ENCODE measurements around the gene SHISA7.

The SHISA7 gene

DNA sequence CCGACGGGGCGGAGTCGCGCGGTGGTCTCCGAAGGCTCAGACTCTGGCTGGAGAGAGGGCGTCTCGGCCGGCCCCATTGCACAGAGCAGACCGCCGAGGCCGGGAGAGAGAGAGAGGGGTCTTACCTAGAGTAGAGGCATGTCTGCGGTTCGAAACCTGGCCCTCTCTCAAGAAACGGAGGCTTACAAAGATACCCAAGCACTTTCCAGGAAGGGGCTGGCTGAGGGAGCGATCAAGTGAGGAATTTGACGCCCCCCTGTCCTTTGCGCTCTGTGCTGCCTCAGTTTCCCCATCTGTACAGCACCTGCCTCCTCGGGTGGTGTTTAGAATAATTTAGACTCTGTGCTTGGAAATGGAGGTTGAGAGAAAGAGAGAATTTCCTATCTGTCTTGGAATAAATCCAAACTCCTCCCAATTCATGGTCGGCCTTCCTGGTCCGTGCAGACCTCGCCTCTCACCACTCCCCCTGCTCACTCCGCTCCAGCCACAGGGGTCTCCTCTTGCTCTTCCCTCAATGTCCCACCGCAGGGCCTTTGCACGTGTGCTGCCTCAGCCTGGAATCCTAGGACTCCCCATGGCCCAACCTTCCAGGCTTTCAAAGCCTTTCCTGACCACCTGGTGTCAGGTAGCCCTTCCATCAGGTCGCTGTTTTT lies 19.0 kb upstream of the SHISA7 start:
- Mint-ChIP-seq H3K27me3 (peaks cover 15% of the 10 kb centered on the region), H3K4me3 (peak overlapping the region; percentile 90), H3K36me3 (ENCODE audit: low read depth) (peaks cover 14% of the 10 kb centered on the region), H3K9me3 (no peaks in the 10 kb centered on the region), H3K27ac (peak overlapping the region; percentile 92), H3K4me1 (ENCODE audit: low read depth) (peaks cover 34% of the 10 kb centered on the region)
- intact Hi-C loops (cut with micrococcal nuclease), result loop anchor here (1.0 kb wide), 1 partner anchor 14 kb away; the partner anchor contains the start of gene ZNF628

DNA sequence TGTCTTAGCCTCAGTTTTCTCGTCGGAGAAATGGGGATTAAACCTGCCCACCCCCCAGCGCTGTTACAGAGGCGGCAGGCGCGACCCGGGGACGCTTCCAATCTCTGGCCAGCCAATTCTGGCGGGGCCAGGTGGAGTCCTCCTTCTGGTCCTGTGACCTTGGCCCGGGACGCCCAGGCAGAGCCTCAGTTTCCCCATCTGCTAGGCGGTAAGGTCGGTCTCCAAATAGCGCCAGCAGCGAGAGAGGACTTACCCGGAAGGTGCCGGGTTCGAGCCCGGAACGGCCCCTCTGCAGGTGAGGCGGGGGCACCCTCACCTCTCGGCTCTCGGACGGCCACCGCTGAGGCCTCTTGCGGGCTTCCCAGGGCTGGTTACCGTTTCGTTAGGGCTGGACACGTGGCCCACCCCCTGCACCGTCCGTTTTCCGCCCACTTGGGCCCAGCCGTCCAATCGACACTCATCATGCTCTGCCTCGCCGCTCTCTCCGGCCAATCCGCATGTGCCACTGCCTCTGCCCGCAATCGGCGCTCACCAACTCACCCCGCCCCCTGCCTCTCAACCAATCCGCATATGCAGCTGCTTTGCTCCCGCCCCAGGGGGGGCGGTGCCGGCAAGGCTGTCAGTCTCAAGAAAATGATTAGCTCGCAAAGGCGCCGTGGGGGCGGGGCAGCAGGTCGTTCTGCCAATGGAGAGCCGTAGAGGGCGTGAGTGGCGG lies 18.3 kb upstream of the SHISA7 start, which contains the start of gene ISOC2:
Gene ISOC2 (minus strand): TSS at position 384 of the 715 bp plus-strand sequence. CDS start 5,156 bp downstream, outside the sequence.
- peak within 1 kb of the TSS; percentile 90 for H3K4me3 Mint-ChIP-seq
- H3K9me3 Mint-ChIP-seq, result no peaks in the 10 kb centered on the region
- peaks cover 14% of the 10 kb centered on the region for H3K27me3 Mint-ChIP-seq
- intact Hi-C loops (cut with micrococcal nuclease), result no loop called here
- H3K27ac Mint-ChIP-seq, result peak within 1 kb of the TSS; percentile 92
- H3K4me1 Mint-ChIP-seq (ENCODE audit: low read depth), result peaks cover 34% of the 10 kb centered on the region
- peaks cover 20% of the 10 kb centered on the region for H3K36me3 Mint-ChIP-seq (ENCODE audit: low read depth)

DNA sequence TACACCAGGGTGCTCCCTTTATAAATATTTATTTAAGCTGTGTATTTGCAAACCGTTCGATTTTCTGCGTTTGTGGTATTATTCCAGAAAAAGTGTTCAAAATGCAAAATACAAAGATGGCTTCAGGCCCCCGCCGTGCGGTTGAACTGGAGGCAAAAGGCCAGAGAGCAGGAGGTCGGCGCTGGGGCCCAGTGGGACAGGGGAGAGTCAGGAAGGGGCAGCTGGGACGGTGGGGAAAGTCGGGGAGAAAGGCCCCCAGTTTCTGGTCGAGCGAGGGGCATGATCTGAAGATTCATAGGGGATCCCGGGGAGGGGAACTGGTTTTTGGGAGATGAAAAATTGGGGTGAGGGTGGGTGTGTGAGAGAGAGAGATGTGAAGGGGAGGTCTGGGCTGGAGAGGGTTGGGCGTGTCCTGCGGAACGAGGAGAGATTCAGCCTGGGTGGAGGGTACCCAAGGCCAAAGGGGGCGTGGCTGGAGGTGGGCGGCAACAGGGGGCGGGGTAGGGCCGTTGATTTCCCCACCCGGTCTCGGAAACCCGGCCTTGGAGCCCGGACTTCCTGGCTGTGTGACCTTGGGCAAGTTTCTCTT lies 17.7 kb upstream of the SHISA7 start:
- Mint-ChIP-seq H3K36me3 (ENCODE audit: low read depth) (peaks cover 27% of the 10 kb centered on the region), H3K27me3 (peaks cover 9% of the 10 kb centered on the region), H3K9me3 (no peaks in the 10 kb centered on the region), H3K27ac (peak overlapping the region; percentile 92), H3K4me1 (ENCODE audit: low read depth) (peaks cover 39% of the 10 kb centered on the region), H3K4me3 (peak overlapping the region; percentile 90)
- intact Hi-C loops (cut with micrococcal nuclease), result no loop called here

DNA sequence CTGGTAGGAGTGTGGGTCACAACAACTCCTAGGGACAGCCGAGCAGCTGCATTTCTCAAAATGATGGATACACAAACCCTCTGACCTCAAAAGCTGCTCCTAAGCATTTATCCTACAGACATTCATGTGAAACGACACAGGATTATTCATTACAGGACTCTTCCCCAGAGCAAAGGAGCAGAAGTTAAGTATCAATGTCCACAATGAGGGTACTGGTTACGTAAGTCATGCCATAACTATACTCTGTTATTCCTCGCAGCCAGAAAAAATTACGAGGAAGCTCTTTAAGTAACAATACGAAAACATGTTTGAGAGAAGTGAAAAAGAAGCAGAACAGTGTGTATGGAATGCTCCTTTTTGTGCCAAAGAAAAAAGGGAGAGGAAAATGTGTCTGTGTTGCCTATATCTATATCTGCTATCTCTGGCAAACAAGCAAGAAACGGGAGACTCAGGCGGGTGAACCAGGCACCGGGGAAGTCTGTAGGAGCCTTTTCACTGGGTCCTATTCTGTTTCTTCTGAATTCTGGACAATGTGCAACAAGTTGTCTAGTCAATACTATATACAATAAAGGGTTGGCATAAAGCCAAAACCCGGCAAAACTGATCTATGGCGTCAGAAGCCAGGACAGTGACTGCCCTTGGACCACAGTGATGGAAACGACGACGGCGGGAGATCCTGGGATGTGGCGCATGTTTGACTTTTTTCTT lies 17.0 kb upstream of the SHISA7 start:
- Mint-ChIP-seq H3K27ac (peak overlapping the region; percentile 92), H3K9me3 (no peaks in the 10 kb centered on the region), H3K36me3 (ENCODE audit: low read depth) (peaks cover 34% of the 10 kb centered on the region), H3K4me1 (ENCODE audit: low read depth) (peaks cover 43% of the 10 kb centered on the region), H3K4me3 (peak overlapping the region; percentile 90), H3K27me3 (peaks cover 8% of the 10 kb centered on the region)
- intact Hi-C loops (cut with micrococcal nuclease), result no loop called here

DNA sequence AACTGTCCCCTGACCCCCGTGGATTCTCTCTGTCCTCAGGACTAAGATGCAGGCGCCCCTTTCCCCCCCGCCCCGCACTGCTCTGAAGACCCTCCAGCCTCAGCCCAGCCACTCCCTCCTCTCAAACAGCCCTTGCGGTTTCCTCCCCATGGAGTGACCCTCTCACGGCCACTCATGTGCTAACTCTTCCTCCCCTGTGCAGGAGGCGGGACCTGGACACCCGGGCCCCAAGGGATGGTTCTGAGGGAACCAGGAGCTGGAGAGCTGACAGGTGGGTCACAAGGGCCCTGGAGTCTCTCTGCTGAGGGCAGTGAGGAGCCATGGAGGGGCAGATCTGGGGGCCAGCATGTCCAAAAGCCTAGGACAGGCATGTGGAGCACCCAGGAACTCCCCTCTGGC lies 16.4 kb upstream of the SHISA7 start:
- Mint-ChIP-seq H3K4me1 (ENCODE audit: low read depth) (peaks cover 43% of the 10 kb centered on the region), H3K36me3 (ENCODE audit: low read depth) (peaks cover 39% of the 10 kb centered on the region), H3K9me3 (no peaks in the 10 kb centered on the region), H3K27ac (no peak overlapping the region), H3K4me3 (no peak overlapping the region), H3K27me3 (peaks cover 10% of the 10 kb centered on the region)
- intact Hi-C loops (cut with micrococcal nuclease), result no loop called here

DNA sequence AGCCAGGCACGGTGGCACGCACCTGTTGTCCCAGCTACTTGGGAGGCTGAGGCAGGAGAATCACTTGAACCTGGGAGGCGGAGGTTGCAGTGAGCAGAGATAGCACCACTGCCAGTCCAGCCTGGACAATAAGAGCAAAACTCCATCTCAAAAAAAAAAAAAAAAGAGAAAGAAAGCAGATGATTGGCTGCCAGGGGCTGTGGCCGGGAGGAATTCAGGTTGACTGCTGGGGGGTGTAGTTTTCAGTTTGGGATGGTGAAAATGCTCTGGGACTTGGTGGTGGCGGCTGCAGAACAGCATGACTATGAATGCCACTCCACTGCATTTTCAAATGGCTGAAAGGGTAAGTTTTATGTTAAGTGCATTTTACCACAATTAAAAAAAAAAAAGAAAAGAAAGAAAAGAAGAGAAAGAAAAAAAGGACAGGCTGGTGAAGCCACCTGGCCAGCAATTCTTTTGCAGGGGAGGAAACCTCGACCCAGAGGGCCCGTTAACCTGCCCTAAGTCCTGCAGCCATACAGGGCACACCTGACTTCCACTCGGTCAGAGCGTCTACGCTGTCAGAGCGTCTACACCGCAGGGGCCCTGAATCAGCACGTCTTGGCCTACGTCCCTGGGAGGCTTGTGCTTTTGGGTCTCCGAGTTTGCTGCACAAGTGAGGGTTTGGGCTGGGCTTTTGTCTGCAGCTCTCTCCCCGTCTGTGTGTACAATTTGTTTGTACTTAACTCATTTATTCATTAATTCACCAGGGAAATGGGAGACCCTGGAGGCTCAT lies 14.8 kb upstream of the SHISA7 start:
- Mint-ChIP-seq H3K36me3 (ENCODE audit: low read depth) (peaks cover 56% of the 10 kb centered on the region), H3K27ac (no peak overlapping the region), H3K27me3 (peaks cover 18% of the 10 kb centered on the region), H3K4me1 (ENCODE audit: low read depth) (peaks cover 40% of the 10 kb centered on the region), H3K9me3 (no peaks in the 10 kb centered on the region), H3K4me3 (no peak overlapping the region)
- intact Hi-C loops (cut with micrococcal nuclease), result no loop called here

DNA sequence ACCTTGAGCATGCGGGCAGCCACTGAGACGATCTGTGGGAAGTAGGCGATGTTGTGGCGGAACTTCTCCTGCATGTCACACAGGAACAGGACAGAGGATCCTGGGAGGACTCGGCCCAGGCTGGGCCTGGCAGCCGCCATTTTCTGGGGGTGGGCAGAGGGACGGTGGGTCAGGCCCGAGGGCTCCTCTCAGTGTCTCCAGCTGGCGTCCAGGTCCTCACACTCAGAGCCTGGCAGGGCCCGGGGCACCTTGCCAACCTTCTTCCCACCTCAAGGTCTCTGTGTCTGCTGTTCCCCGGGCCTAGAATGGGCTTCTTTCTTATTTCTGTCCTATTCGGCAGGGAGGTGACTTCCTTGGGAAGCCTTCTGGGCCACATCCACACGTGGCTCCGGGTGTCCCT lies 13.2 kb upstream of the SHISA7 start:
- Mint-ChIP-seq H3K4me1 (ENCODE audit: low read depth) (peaks cover 37% of the 10 kb centered on the region), H3K4me3 (no peak overlapping the region), H3K36me3 (ENCODE audit: low read depth) (peaks cover 58% of the 10 kb centered on the region), H3K9me3 (no peaks in the 10 kb centered on the region), H3K27ac (no peak overlapping the region), H3K27me3 (peaks cover 31% of the 10 kb centered on the region)
- intact Hi-C loops (cut with micrococcal nuclease), result no loop called here

DNA sequence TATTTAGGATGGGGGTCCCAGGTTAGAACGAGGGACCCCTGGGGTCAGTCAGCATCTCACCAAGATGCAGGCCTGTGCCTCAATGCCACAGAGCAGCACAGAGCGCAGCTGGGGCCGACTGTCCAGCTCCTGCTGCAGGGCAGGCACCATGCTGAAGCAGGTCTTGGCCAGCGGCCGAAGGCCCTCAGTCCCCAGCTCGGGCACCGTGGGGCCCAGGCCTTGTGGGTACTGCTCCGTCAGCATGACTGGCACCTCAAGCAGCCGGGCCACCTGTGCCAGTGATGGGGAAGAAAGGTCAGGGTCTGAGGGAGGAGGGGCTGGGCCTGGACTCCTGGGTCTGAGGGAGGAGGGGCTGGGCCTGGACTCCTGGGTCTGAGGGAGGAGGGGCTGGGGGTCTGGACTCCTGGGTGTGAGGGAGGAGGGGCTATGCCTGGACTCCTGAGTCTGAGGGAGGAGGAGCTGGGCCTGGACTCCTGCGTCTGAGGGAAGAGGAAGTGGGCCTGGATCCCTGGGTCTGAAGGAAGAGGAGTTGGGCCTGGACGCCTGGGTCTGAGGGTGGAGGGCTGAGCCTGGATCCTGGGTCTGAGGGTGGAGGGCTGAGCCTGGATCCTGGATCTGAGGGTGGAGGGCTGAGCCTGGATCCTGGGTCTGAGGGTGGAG lies 12.6 kb upstream of the SHISA7 start:
- Mint-ChIP-seq H3K4me1 (ENCODE audit: low read depth) (peaks cover 34% of the 10 kb centered on the region), H3K27me3 (peaks cover 35% of the 10 kb centered on the region), H3K27ac (no peak overlapping the region), H3K4me3 (no peak overlapping the region), H3K36me3 (ENCODE audit: low read depth) (peaks cover 53% of the 10 kb centered on the region), H3K9me3 (no peaks in the 10 kb centered on the region)
- intact Hi-C loops (cut with micrococcal nuclease), result no loop called here

DNA sequence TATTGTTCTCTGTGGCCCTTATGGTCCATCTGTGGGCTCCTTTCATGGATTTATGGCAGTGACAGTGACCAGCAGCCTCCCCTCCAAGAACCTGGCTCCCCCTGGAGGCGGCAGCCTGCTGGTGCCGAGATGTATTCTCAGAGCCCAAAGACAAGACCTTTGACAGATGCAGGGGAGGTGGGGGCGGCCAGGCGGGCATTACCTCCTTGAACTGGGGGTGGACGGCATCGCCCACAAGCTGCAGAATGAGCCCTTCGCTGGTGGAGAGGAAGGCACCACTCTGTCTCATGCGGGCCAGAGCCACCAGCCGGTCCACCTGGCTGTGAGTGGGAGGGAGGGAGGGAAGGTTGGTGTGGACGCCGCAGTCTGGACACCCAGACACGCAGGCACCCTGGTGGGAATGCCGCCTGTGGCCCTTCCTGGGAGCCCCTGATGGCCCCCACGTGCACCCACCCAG lies 11.7 kb upstream of the SHISA7 start:
- H3K4me1 Mint-ChIP-seq (ENCODE audit: low read depth), result peaks cover 25% of the 10 kb centered on the region
- H3K9me3 Mint-ChIP-seq, result no peaks in the 10 kb centered on the region
- peaks cover 51% of the 10 kb centered on the region for H3K36me3 Mint-ChIP-seq (ENCODE audit: low read depth)
- intact Hi-C loops (cut with micrococcal nuclease), result no loop called here
- no peak overlapping the region for H3K4me3 Mint-ChIP-seq
- no peak overlapping the region for H3K27ac Mint-ChIP-seq
- peaks cover 39% of the 10 kb centered on the region for H3K27me3 Mint-ChIP-seq

DNA sequence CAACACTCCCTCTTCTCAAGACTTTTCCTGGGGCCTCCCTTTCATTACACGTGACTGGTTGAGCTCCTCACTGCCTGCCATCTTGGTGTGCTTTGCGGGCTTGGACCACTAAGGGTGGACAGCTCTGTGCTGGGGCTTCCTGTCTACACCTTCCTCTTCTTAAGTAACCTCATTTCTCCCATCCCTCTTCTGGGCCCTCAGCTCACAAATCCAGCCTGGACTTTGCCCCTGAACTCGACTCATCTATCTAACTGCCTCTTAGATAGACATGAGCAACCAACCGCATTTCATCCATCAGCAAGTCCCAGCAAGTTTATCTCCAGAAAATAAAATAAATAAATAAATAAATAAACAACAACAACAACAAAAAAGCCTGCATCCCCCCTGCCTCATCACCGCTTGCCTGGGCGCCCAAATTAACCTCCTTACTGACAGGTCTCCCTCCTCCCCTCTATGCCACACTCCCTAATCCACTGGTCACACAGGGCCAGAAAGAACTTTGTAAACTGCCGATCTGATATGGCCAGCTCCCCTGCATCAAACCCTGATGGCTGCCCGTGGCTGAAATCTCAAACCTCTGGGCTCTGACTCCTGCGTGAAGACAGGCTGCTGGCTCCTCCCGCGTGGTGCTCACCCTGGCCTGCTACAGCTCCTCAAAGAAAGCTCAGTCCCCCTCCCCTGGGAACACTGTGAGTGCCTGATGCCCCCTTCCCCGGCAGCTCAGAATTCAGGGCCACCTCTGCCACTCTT lies 10.6 kb upstream of the SHISA7 start:
- H3K27me3 Mint-ChIP-seq, result peaks cover 39% of the 10 kb centered on the region
- intact Hi-C loops (cut with micrococcal nuclease), result no loop called here
- H3K27ac Mint-ChIP-seq, result no peak overlapping the region
- no peak overlapping the region for H3K4me3 Mint-ChIP-seq
- H3K36me3 Mint-ChIP-seq (ENCODE audit: low read depth), result peaks cover 51% of the 10 kb centered on the region
- H3K4me1 Mint-ChIP-seq (ENCODE audit: low read depth), result peaks cover 16% of the 10 kb centered on the region
- H3K9me3 Mint-ChIP-seq, result no peaks in the 10 kb centered on the region

DNA sequence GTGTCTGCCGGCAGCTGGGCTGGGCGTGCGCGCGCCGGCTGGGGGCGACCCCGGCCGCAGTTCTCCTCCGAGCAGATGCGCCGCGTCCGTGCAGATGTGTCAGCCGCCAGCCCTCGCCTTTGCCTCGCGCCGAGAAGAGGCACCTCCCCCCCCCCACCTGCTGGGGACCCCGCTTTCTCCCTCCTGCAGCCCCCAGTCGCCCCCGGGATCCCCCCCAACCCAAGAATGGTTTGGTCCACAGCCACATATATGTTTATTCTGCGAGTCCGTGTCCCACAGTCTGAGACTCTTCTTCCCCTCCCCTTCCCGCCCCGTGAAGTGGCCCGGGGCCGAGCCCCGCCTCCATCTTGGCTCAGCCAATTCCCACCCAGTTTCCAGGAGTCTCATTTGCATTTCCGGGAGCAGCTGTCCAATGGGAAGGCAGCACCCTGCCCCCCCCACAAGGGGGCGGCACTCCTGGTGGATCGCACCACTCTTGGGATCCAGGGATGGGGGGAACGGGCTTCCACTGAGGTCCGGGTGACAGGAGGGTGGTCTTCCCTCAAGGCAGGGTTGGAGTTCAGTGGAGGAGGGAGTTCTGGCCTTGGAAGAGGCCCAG lies 9.7 kb upstream of the SHISA7 start:
- Mint-ChIP-seq H3K27me3 (peaks cover 39% of the 10 kb centered on the region), H3K4me1 (ENCODE audit: low read depth) (peaks cover 14% of the 10 kb centered on the region), H3K27ac (no peak overlapping the region), H3K9me3 (no peaks in the 10 kb centered on the region), H3K36me3 (ENCODE audit: low read depth) (peaks cover 49% of the 10 kb centered on the region), H3K4me3 (no peak overlapping the region)
- intact Hi-C loops (cut with micrococcal nuclease), result no loop called here
